GM20431 (cell line): ENCODE measurements around the gene ZCCHC17.

Experiments used
- in situ Hi-C: fragments of 300-500 bp; cut with MseI, MboI; formaldehyde crosslinking; loops from one replicate; pipeline ENCODE4 v1.15.0; 2020; ENCODE audit warnings: low sequenced_read_pairs; ENCODE audit not compliant: unreplicated experiment

The ZCCHC17 gene

GRCh38 chr1:31366796-31367195 is 70.0 kb downstream of the ZCCHC17 start:
- in situ Hi-C loops, result no loop called here

- in situ Hi-C loops, result no loop called here
These were observed 71.8 kb downstream of the ZCCHC17 start for GRCh38 chr1:31368611-31369107.

DNA sequence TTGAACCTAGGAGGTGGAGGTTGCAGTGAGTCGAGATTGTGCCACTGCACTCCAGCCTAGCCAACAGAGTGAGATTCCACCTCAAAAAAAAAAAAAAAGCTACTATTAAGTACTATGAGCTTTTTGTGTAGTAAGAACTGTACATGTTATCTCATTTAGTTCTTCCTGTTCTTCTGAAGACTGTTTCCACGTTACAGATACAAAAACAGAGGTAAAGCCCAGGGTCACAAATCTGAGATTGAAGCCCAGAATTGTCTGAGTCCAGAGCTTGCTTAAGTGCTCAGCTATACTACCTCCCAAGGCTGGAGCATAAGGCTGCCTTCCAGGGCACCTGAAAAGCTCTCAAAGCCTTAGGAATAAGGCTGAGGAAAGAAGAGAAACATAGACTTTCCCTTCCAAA is 73.2 kb downstream of the ZCCHC17 start:
- in situ Hi-C loops, result no loop called here

DNA sequence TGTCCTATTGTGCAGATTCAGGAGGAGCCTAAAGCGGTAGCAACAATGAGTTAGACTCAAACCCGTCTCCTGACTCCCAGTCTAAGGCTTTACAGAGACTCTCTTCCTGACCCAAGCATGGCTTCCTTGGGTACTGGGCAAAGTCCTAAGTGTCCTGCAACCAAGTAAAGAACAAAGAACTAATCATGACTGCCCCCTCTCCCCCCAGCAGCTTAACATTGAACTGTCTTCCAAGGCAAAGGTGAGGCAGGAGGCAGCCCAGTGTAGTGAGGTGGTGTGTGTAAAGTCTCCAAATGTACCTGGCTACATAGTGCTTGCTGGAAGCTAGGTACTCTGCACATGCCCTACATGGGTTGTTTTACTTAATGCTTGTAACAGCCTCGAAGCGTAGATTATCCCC is 73.7 kb downstream of the ZCCHC17 start:
- in situ Hi-C loops, result no loop called here

DNA sequence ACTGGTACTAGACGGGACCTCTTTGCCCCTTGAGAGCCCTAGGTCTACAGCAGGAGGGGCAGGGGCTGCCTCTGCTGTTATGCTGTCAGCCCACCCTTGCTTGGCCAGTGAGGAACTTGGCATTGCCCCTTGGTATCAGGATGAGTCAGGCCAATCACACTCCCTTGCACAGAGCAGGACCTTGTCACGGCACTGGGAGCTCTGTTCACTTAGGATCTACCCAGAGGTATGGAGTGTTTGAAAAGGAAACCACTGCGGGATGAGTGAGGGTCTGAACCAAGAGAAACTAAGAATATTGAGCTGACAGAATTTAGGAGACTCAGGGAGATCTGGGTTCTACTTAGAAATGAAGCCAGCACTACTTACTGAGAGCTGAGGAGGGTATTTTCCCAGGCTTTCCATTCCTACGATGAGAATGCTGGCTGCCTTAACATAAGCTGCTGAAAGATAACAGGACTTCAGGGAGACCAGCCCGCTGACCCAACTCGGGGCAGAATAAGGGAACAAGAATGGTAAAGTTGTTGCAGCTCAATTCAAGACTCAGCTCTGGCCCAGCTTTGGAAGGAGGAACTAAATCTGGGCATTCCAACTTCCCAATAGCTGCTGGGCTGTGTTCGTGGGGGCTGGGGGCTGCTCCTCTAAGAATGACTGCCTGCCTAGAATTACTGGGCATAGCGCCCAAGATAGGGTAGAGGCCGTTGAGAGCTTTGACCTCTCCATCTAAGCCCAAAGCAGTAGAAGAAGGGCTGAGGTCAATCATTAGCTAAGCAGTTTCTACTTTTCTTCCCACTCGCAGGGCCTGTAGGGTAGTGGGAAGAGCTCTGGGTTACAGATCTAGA is 74.5 kb downstream of the ZCCHC17 start:
- in situ Hi-C loops, result no loop called here

DNA sequence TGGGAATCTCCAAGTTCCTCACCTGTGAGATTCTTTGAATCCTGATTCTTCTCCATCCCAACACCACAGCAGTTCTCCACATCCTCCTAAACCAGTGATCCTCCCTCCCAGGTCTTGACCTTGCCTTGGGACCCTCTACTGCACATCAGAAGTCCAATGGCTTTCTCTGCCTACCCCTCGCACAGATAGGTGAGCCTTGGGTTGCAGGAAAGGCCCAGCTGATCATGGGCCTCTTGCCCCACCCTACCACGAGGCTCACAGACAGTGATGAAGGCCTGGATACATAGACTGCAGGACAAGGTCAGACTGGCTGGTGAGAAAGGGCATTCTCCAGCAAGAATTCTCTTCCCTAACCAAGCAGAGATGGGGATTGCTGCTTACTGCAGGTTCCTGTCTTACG is 75.2 kb downstream of the ZCCHC17 start:
- in situ Hi-C loops, result no loop called here

DNA sequence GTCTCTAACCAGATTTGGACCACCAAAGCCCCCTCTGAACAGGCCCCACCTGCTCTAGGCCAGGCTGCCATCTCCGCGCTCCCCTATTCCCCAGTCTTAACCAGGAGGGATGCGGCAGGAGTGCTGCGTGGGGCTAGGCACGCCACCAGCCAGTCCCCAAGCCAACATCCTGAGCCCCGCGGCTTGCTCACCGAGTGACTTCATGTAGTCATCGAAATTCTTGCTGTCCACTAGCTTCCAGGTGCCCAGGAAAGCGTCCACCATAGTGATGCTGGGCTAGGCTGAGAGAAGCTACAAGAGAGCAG is 75.9 kb downstream of the ZCCHC17 start:
- in situ Hi-C loops, result no loop called here

DNA sequence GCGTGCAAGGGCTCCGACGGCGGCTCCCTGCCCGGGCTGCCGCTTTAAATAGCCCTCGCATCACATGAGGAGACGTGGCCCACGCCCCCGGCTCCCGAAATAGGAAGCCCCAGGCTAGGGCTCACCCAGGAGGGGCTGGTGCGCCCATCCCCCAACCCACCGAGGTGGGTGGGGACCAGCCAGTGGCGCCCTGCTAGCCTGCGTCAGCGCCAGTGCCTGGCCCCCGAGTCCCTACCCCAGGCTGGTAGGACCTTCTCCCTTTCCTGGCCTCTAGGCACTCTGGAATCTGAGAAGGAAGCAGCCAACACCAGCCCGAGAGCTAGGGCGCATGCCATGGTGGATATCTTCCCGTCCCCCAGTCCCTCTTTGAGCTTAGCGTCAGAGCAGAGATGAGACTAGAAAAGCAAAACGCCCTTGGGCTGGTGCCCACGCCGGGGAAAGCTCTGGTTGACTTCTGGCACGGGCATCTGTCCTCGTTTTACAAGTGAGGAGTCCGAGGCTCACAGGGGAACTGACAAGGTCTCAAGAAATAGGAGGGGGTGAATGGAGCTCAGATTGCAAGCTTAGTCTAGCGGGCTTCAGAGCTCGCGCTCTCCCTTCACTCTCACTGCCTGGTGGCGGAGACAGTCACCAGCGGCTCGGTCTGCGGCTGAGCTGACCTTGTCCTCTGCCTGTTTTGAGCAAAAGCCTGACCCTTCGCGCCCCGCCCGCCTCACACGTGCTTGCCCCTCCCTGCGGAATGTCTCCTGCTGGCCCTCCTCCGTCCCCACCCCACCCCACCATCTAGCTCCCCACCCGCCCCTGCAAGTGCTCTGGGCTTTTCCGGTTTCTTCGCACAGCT is 76.4 kb downstream of the ZCCHC17 start, which contains the start of gene FABP3:
FABP3 (minus strand) TSS at position 21 of the 841 bp plus-strand sequence. CDS start 62 bp downstream, outside the sequence.
- in situ Hi-C loops, result no loop called here

GRCh38 chr1:31373897-31374486 is 77.2 kb downstream of the ZCCHC17 start:
- in situ Hi-C loops, result no loop called here

DNA sequence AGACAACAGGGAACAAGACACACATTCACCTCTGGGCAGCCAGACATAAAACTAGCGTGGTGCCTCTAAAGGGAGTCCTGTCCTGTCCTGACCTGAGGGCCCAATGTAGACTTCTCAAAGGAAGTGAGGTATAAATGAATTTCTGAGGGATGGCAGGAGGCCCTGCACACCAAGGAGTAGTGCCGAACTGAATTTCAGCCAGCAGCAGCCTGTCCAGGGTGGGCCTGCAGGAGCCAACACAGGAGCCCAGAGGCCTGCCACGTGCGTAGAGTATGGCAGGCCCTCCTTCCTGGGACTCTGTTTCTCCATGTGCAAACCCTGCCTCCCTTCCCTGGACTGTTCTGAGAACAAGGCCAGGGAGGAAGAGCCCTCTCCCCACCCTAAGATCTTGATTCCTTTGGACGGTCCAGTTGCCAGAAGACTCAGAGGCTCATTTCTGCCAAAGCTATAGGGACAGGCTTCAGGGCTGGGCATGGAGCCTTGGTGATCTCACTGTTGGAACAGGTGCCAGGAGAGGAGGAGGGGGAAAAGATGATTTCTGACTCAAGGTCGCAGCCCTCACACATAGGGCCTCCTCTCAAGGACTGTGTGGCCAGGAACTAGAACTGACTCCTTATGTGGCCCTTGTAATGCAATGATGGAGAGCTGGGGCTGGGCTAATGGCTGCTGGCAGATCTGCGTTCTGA is 77.8 kb downstream of the ZCCHC17 start:
- in situ Hi-C loops, result no loop called here

DNA sequence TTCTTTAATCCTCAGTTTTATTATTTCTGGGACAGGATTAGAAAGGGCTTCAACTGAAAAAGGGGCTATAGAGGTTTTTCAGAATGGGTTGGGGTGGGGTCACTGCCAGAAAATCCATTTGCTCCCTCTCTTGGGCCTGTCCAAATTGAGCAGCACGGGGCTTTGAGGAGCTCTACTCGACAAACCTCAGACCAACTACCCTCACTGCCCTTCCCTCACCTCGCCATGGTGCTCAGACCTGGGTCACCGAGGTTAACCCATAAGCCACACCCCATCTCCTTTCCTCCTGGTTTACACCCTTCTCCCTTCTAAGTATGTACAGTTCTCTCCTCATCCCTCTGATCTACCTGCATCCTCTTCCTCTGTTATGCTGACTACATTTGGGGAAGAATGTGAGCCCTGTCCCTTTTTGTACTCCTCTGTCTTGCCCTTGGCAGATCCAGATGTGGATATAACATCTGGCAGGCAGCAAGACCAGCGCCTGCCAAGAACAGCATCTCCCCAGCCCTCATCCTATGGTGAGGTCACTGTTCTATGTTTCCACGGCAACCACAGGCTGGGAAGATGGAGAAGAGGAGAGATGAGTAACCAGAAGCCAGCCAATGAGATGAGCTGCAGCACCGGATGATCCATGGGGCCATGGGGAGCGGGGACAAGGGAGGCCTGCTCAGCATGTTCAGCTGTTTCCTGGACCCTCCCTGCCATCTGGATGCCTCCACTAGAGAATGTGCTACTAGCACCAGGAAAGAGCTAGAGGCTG is 79.7 kb downstream of the ZCCHC17 start:
- in situ Hi-C loops, result no loop called here

GRCh38 chr1:31377364-31377863 is 80.6 kb downstream of the ZCCHC17 start:
- in situ Hi-C loops, result no loop called here

DNA sequence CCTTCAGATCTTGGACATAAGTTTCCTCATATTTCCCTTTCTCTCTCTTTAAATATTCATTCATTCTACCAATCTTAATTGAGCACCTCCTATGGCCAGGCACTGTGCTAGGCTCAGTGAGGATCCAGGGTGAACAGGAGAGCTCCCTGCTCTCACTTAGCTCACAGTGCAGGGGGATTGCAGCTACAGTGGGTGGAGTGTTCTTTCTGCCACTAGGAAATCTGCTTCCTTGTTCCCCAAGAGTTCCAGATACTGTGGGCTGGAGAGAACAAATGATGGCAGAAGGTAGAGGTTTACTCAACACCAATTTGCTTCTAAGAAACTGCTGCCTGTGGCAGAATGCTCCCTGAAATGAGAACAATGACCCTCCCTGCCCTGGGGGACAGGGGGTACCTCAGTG is 81.2 kb downstream of the ZCCHC17 start:
- in situ Hi-C loops, result no loop called here

- in situ Hi-C loops, result no loop called here
These were observed 83.3 kb downstream of the ZCCHC17 start for GRCh38 chr1:31380181-31380580.

- in situ Hi-C loops, result no loop called here
These were observed 84.8 kb downstream of the ZCCHC17 start for GRCh38 chr1:31381394-31382294.

- in situ Hi-C loops, result no loop called here
These were observed 85.7 kb downstream of the ZCCHC17 start for GRCh38 chr1:31382379-31382989.

GRCh38 chr1:31383967-31384366 is 87.1 kb downstream of the ZCCHC17 start:
- in situ Hi-C loops, result no loop called here
